Mesenteric fat pad (tissue), 1 donor: ENCODE results near the gene RBM33. TPM values are rescaled to one million over a fixed set of nuclear protein-coding genes. Genes with fewer than 3 reads are reported as not detected.

ENCODE experiments used
- DNase-seq: peaks from one replicate; pipeline ENCODE4 v3.0.0-alpha.2; 2020; ENCODE audit warnings: low spot score
- total RNA-seq: library from RNA; stranded (reverse); fragmentation: NEBNext Ultra II Directional; extraction: Animal tissue kit (Norgen Biotek cat#: 25700); gene quantifications from one replicate; pipeline ENCODE4 v1.2.1, GENCODE V29; 2021
- donor health status: DM: yes; HTN: yes; CAD: no.

Gene RBM33
- total RNA-seq, 1 donor from 2014 or later, result 43.7 TPM

GRCh38 chr7:155722936-155723335 is 78.5 kb downstream of the RBM33 start:
- DNase-seq, result no peak

GRCh38 chr7:155724327-155725005 is 80.0 kb downstream of the RBM33 start:
- DNase-seq, result no peak

GRCh38 chr7:155725006-155725355 is 80.5 kb downstream of the RBM33 start:
- no peak for DNase-seq

- DNase-seq, result no peak
These were observed 83.2 kb downstream of the RBM33 start for GRCh38 chr7:155727616-155728015.

GRCh38 chr7:155728116-155728515 is 83.7 kb downstream of the RBM33 start:
- DNase-seq, result no peak

GRCh38 chr7:155729847-155730246 is 85.4 kb downstream of the RBM33 start:
- no peak for DNase-seq

- no peak for DNase-seq
These were observed 86.9 kb downstream of the RBM33 start for GRCh38 chr7:155731380-155731779.

GRCh38 chr7:155731871-155732270 is 87.4 kb downstream of the RBM33 start:
- DNase-seq, result no peak

GRCh38 chr7:155732286-155732685 is 87.8 kb downstream of the RBM33 start:
- DNase-seq, result no peak

- DNase-seq, result no peak
These were observed 89.4 kb downstream of the RBM33 start for GRCh38 chr7:155733582-155734444.

- no peak for DNase-seq
These were observed 90.0 kb downstream of the RBM33 start for GRCh38 chr7:155734445-155734809.

GRCh38 chr7:155735442-155736115 is 91.1 kb downstream of the RBM33 start:
- DNase-seq, result no peak

- DNase-seq, result no peak
These were observed 93.1 kb downstream of the RBM33 start for GRCh38 chr7:155737590-155737989.

GRCh38 chr7:155738104-155738503 is 93.6 kb downstream of the RBM33 start:
- no peak for DNase-seq

- no peak for DNase-seq
These were observed 94.4 kb downstream of the RBM33 start for GRCh38 chr7:155738652-155739537.

- no peak for DNase-seq
These were observed 95.2 kb downstream of the RBM33 start for GRCh38 chr7:155739538-155740143.

GRCh38 chr7:155741082-155741481 is 96.6 kb downstream of the RBM33 start:
- no peak for DNase-seq

- DNase-seq, result no peak
These were observed 97.3 kb downstream of the RBM33 start for GRCh38 chr7:155741805-155742204.

- DNase-seq, result no peak
These were observed 98.7 kb downstream of the RBM33 start for GRCh38 chr7:155743177-155743576.

- DNase-seq, result no peak
These were observed 100.7 kb downstream of the RBM33 start for GRCh38 chr7:155744971-155745683.
